Measurements from ENCODE around the gene KDM1A. TPM values are rescaled to one million over a fixed set of nuclear protein-coding genes. Genes with fewer than 3 reads are reported as not detected.
A peak's percentile ranks its signal among the peaks of the same experiment; 100 is the strongest.

The KDM1A gene
- total and polyA plus RNA-seq, 2 of the 13 experiments (the other 11 are each of a cell fraction or from before 2014, with no cell fraction given) = 81.3 to 173 TPM

DNA sequence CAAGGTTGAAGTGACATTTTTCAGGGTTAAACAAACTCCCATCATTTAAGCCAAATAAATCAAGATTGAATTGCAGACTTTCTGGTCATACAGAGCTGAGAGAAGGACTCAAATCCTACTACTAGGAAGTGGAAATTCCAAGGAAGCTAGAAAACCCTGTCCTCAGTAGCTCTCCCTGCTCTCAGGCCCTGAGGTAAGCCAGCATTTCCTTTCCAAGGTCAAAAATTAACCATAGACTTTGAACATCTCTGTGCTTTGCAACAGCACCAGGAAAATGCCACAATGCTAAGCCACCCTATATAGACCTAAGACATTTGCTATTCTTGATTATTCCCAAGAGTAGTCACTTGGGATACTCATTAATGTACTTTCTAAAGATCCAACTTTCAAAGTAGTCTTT lies 104.3 kb downstream of the KDM1A start (continued):
- TF ChIP-seq CEBPZ (IDR thresholded peaks at IDR 0.05; ENCODE audit: low read length) = no peak
- TF ChIP-seq CREB1 (IDR thresholded peaks at IDR 0.05) = no peak
- no peak for TF ChIP-seq CREB1 (CRISPR knock-in tag; IDR thresholded peaks at IDR 0.05)
- no peak for TF ChIP-seq ZNF615 (CRISPR knock-in tag; IDR thresholded peaks at IDR 0.05; ENCODE audit: borderline replicate concordance)
- no peak for TF ChIP-seq RBM22 (optimal IDR thresholded peaks at IDR 0.05; ENCODE audit: low read length)
- TF ChIP-seq ZNF354B (CRISPR knock-in tag; IDR thresholded peaks at IDR 0.05) = no peak
- TF ChIP-seq ZNF768 (CRISPR knock-in tag; IDR thresholded peaks at IDR 0.05) = no peak
- no peak for TF ChIP-seq SATB2 (CRISPR knock-in tag; IDR thresholded peaks at IDR 0.05)
- no peak for TF ChIP-seq POLR2G (IDR thresholded peaks at IDR 0.05; ENCODE audit: low read depth, low read length)
- no peak for TF ChIP-seq ZNF598 (CRISPR knock-in tag; IDR thresholded peaks at IDR 0.05; ENCODE audit: borderline replicate concordance)
- no peak for TF ChIP-seq MATR3 (CRISPR knock-in tag; IDR thresholded peaks at IDR 0.05)
- TF ChIP-seq HNF4G (IDR thresholded peaks at IDR 0.05; ENCODE audit: borderline replicate concordance, low read depth, low read length) = peak; percentile 37; the same call in 1 of the 2 replicates
- TF ChIP-seq HNF4G (CRISPR knock-in tag; IDR thresholded peaks at IDR 0.05; ENCODE audit: borderline replicate concordance, low read depth) = no peak
- no peak for TF ChIP-seq ZIK1 (CRISPR knock-in tag; IDR thresholded peaks at IDR 0.05; ENCODE audit: borderline replicate concordance, low read depth)
- no peak for TF ChIP-seq CTCF (CRISPR knock-in tag; IDR thresholded peaks at IDR 0.05)
- TF ChIP-seq PBX3 (CRISPR knock-in tag; IDR thresholded peaks at IDR 0.05; ENCODE audit: borderline replicate concordance) = no peak
- TF ChIP-seq BCL6 (CRISPR knock-in tag; IDR thresholded peaks at IDR 0.05) = no peak
- no peak for TF ChIP-seq FOXM1 (CRISPR knock-in tag; IDR thresholded peaks at IDR 0.05)
- TF ChIP-seq HDAC2 (CRISPR knock-in tag; IDR thresholded peaks at IDR 0.05) = peak; percentile 25; the same call in 1 of the 2 replicates
- TF ChIP-seq ZNF337 (CRISPR knock-in tag; IDR thresholded peaks at IDR 0.05; ENCODE audit: borderline replicate concordance, low read depth) = no peak
- TF ChIP-seq HMG20A (CRISPR knock-in tag; IDR thresholded peaks at IDR 0.05; ENCODE audit: borderline replicate concordance) = peak; percentile 30; the same call in 1 of the 2 replicates
- peak; percentile 18; the same call in 1 of the 2 replicates for TF ChIP-seq SOX5 (CRISPR knock-in tag; IDR thresholded peaks at IDR 0.05; ENCODE audit: borderline replicate concordance)
- TF ChIP-seq ZNF264 (CRISPR knock-in tag; IDR thresholded peaks at IDR 0.05) = no peak
- peak; percentile 34; the same call in 1 of the 2 replicates for TF ChIP-seq SAP130 (CRISPR knock-in tag; IDR thresholded peaks at IDR 0.05; ENCODE audit: low read depth)

All from HepG2 (cell line).